PC-9 (cell line): ENCODE measurements around the gene HOXC6.

Source experiments
- EZH2 ChIP-seq: fragments of 200-600 bp; sonication (generic); IDR thresholded peaks from 2 replicates; pipeline ENCODE4 v1.8.0; 2017; ENCODE audit warnings: antibody characterized with exemption, low read depth
- TF ChIP-seq, protein P1 (sequence below): fragments of 200-600 bp; sonication (generic); conservative IDR thresholded peaks from 2 replicates; pipeline ENCODE4 v1.6.1; 2017; ENCODE audit warnings: mixed run types, antibody characterized with exemption, mild to moderate bottlenecking, moderate library complexity

DNA sequence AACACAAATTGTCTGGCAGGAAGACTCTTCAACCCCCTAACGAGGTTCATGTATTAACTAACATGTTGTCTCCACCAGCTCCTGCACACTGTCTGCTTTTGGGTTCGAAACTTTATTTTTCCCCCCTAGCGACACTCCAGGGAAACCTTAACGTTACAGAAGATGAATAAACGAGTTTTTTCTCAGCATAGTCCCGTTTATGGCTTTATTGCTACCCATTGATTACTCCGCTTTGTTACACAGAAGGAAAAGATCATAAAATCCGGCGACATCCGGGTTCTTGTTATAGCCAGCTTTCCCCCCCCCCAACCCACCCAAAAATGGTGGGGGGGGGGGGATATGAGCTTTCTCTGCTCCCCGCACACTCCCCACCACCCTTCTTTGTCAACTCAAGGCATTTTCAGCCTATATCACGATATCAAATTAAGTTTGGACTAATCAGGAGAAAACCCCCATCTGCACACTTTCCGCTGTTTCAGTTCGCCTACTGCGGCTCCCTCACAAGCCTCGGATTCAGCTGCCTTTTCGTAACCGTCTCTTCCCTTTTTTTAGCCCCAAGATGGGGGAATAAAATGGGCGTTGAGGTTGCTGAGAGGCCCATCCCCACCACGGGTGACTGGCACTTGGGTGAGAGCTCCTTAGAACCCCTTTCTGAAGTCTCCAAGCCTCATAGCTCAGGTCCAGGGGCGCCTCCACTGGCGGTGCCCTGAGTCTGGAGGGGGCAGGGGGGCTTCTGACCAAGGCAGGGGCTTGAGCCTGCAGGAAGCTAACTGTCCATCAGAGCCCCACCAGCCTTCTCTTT, 1.4 kb upstream of the HOXC6 start:
- TF ChIP-seq, protein P1, sequence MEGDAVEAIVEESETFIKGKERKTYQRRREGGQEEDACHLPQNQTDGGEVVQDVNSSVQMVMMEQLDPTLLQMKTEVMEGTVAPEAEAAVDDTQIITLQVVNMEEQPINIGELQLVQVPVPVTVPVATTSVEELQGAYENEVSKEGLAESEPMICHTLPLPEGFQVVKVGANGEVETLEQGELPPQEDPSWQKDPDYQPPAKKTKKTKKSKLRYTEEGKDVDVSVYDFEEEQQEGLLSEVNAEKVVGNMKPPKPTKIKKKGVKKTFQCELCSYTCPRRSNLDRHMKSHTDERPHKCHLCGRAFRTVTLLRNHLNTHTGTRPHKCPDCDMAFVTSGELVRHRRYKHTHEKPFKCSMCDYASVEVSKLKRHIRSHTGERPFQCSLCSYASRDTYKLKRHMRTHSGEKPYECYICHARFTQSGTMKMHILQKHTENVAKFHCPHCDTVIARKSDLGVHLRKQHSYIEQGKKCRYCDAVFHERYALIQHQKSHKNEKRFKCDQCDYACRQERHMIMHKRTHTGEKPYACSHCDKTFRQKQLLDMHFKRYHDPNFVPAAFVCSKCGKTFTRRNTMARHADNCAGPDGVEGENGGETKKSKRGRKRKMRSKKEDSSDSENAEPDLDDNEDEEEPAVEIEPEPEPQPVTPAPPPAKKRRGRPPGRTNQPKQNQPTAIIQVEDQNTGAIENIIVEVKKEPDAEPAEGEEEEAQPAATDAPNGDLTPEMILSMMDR, result no peak
- TF ChIP-seq EZH2, result no peak
